ENCODE measurements around the gene MICAL3. TPM values are rescaled to one million over a fixed set of nuclear protein-coding genes. Genes with fewer than 3 reads are reported as not detected.

Gene MICAL3
- total RNA-seq, 2 donors from 2014 or later: 33.6 to 34.0 TPM

GRCh38 chr22:17912945-17913721 is 111.2 kb downstream of the MICAL3 start:
- Histone ChIP-seq H3K27ac (no peak overlapping the region), H3K4me1 (peaks cover 18% of the 10 kb centered on the region), H3K9me3 (no peaks in the 10 kb centered on the region), H3K4me3 (no peak overlapping the region), H3K27me3 (no peaks in the 10 kb centered on the region), H3K36me3 (replicated peaks in 1 of 2; ENCODE audit: insufficient read depth in 1 of 2, low read depth in 2 of 2) (no peaks in the 10 kb centered on the region)
- DNase-seq (no peak), ATAC-seq (no peak)
- intact Hi-C loops (cut with DNase I): no loop called here
- WGBS, 2 donors: 82 to 84% methylated on average over 11 to 12 of the region's 12 CpGs
- TF ChIP-seq POLR2A (IDR thresholded peaks at IDR 0.05) (no peak), CTCF (IDR thresholded peaks at IDR 0.05) (no peak)

- H3K4me3 ChIP-seq: no peak overlapping the region
- no peaks in the 10 kb centered on the region for H3K36me3 ChIP-seq (replicated peaks in 1 of 2; ENCODE audit: insufficient read depth in 1 of 2, low read depth in 2 of 2)
- no peaks in the 10 kb centered on the region for H3K9me3 ChIP-seq
- ATAC-seq: no peak
- DNase-seq: no peak
- H3K27me3 ChIP-seq: no peaks in the 10 kb centered on the region
- peaks cover 18% of the 10 kb centered on the region for H3K4me1 ChIP-seq
- WGBS, 2 donors: 93 to 99% methylated on average over 4 of the region's 4 CpGs
- no peak overlapping the region for H3K27ac ChIP-seq
- no peak for TF ChIP-seq CTCF (IDR thresholded peaks at IDR 0.05)
- no peak for TF ChIP-seq POLR2A (IDR thresholded peaks at IDR 0.05)
- intact Hi-C loops (cut with DNase I): no loop called here
Measured at GRCh38 chr22:17911887-17912286, 112.5 kb downstream of the MICAL3 start.

- WGBS, 2 donors: 91 to 92% methylated on average over 6 of the region's 6 CpGs
- DNase-seq: no peak
- Histone ChIP-seq H3K27me3 (no peaks in the 10 kb centered on the region), H3K27ac (peak overlapping the region in 3 of 4 donors; percentile 15 to 64 (median 22)), H3K9me3 (no peaks in the 10 kb centered on the region), H3K4me1 (peaks cover 18% of the 10 kb centered on the region), H3K36me3 (replicated peaks in 1 of 2; ENCODE audit: insufficient read depth in 1 of 2, low read depth in 2 of 2) (no peaks in the 10 kb centered on the region), H3K4me3 (no peak overlapping the region)
- TF ChIP-seq POLR2A (IDR thresholded peaks at IDR 0.05) (no peak), CTCF (IDR thresholded peaks at IDR 0.05) (no peak)
- no peak for ATAC-seq
- intact Hi-C loops (cut with DNase I): no loop called here
Measured at GRCh38 chr22:17911312-17911705, 113.1 kb downstream of the MICAL3 start.

- DNase-seq: peak; percentile 30 to 61 (median 50)
- H3K4me3 ChIP-seq: no peak overlapping the region
- TF ChIP-seq CTCF (IDR thresholded peaks at IDR 0.05) (peak in 2 of 7 experiments; percentile 15 to 17), POLR2A (IDR thresholded peaks at IDR 0.05) (no peak)
- 41 to 51% methylated on average over 5 to 12 of the region's 12 CpGs for WGBS, 2 donors
- peak overlapping the region in 3 of 4 donors; percentile 15 to 64 (median 22) for H3K27ac ChIP-seq
- H3K4me1 ChIP-seq: peaks cover 18% of the 10 kb centered on the region
- intact Hi-C loops (cut with DNase I): no loop called here
- ATAC-seq: peak; percentile 76
- H3K9me3 ChIP-seq: no peaks in the 10 kb centered on the region
- H3K36me3 ChIP-seq (replicated peaks in 1 of 2; ENCODE audit: insufficient read depth in 1 of 2, low read depth in 2 of 2): peaks cover 0 to under 1% of the 10 kb centered on the region in 2 donors
- no peaks in the 10 kb centered on the region for H3K27me3 ChIP-seq
Measured at GRCh38 chr22:17910561-17911311, 113.6 kb downstream of the MICAL3 start.
